HCT116 (cell line): ENCODE data around the gene RFPL1. TPM values are rescaled to one million over a fixed set of nuclear protein-coding genes. Genes with fewer than 3 reads are reported as not detected.

Source experiments
- ATAC-seq: fragments of 200-7000 bp; cut with Tn5 transposase; 2 replicates; pipeline ENCODE4 v1.9.1; 2020; ENCODE audit warnings: mild to moderate bottlenecking, moderate library complexity
- BruUV-seq: library from RNA; stranded (reverse); fragments of 400-500 nt; replicated peaks from 2 replicates; lab custom pipeline; 2021; lab: Mats Ljungman, UMichigan
- CTCF ChIA-PET: fragments of 300-600 bp; sonication (Branson Sonifier 250); formaldehyde crosslinking; loops from one replicate; lab custom pipeline; 2021; ENCODE audit warnings: antibody characterized with exemption; lab: Charles Lee
- POLR2A ChIA-PET: fragments of 300-600, 350-600 bp; sonication (Branson Sonifier 250); formaldehyde crosslinking; loops from one replicate; lab custom pipeline; 2021; ENCODE audit warnings: antibody characterized with exemption; lab: Charles Lee
- RAD21 ChIA-PET, 2 experiments: fragments of 300-600 bp; sonication (Branson Sonifier 250); formaldehyde crosslinking; loops; one replicate each; lab custom pipeline; 2023; ENCODE audit warnings: low total read pairs in 2 of 2; ENCODE audit not compliant: uncharacterized antibody in 2 of 2, unreplicated experiment in 2 of 2, low non-redundant PET in 1 of 2; lab: Charles Lee
- DNase-seq: peaks from one replicate; pipeline ENCODE4 v3.0.0-alpha.2; 2010; ENCODE audit warnings: low read depth, low spot score
- H2AFZ ChIP-seq: fragments of 200-600 bp; shearing (Covaris generic), sonication (generic); 2 replicates; pipeline ENCODE4 v1.6.1; 2017; ENCODE audit warnings: low read depth, mixed run types, mixed read lengths, antibody characterized with exemption, low read length; ENCODE audit not compliant: poor library complexity, severe bottlenecking
- H3K27ac ChIP-seq: 2 replicates; pipeline ENCODE4 v1.5.1; 2012; ENCODE audit warnings: low read depth, low read length
- H3K27me3 ChIP-seq: fragments of 200-600 bp; sonication (generic); 2 replicates; pipeline ENCODE4 v1.6.1; 2016; ENCODE audit warnings: mixed run types, low read length, mixed read lengths; ENCODE audit not compliant: insufficient read depth
- H3K36me3 ChIP-seq, 2 experiments: fragments of 200-500 bp in 1 of 2; fragments of 200-600 bp in 1 of 2; sonication (Bioruptor generic) in 1 of 2; sonication (generic) in 1 of 2; 2 replicates each; pipeline versions ENCODE4 v1.5.1 to v1.6.1; 2014 to 2016; ENCODE audit warnings: low read length in 2 of 2, inconsistent platforms in 1 of 2, mixed read lengths in 1 of 2, mixed run types in 1 of 2; ENCODE audit not compliant: insufficient read depth in 2 of 2, control insufficient read depth in 1 of 2
- H3K4me1 ChIP-seq, 2 experiments: fragments of 200-600 bp in 1 of 2; sonication (generic) in 1 of 2; 2 replicates each; pipeline versions ENCODE4 v1.5.1 to v1.6.1; 2012 to 2017; ENCODE audit warnings: low read length in 2 of 2, inconsistent platforms in 1 of 2, mild to moderate bottlenecking in 1 of 2, mixed read lengths in 1 of 2, mixed run types in 1 of 2, moderate library complexity in 1 of 2; ENCODE audit not compliant: insufficient read depth in 2 of 2, control insufficient read depth in 1 of 2
- H3K4me2 ChIP-seq: fragments of 200-600 bp; sonication (generic); 2 replicates; pipeline ENCODE4 v1.6.1; 2017; ENCODE audit warnings: mixed run types, low read length, mixed read lengths
- H3K4me3 ChIP-seq, 2 experiments: fragments of 200-600 bp in 1 of 2; sonication (generic) in 1 of 2; replicated peaks in 1 of 2; 2 replicates each; pipeline ENCODE4 v1.5.1; 2011 to 2016; ENCODE audit warnings: low read length in 2 of 2, control low read depth in 1 of 2, low read depth in 1 of 2, mild to moderate bottlenecking in 1 of 2, mixed read lengths in 1 of 2, mixed run types in 1 of 2
- H3K79me2 ChIP-seq: fragments of 200-600 bp; sonication (generic); 2 replicates; pipeline ENCODE4 v1.6.1; 2017; ENCODE audit warnings: mild to moderate bottlenecking, mixed run types, low read length, moderate library complexity, mixed read lengths; ENCODE audit not compliant: insufficient read depth
- H3K9ac ChIP-seq: fragments of 200-600 bp; sonication (generic); 2 replicates; pipeline ENCODE4 v1.6.1; 2016; ENCODE audit warnings: low read length, mixed read lengths
- H3K9me2 ChIP-seq: fragments of 200-600 bp; sonication (generic), shearing (Covaris generic); 2 replicates; pipeline ENCODE4 v1.6.1; 2017; ENCODE audit warnings: mixed run types, mild to moderate bottlenecking, moderate library complexity; ENCODE audit not compliant: insufficient read depth
- H3K9me3 ChIP-seq, 2 experiments: fragments of 200-500 bp in 1 of 2; fragments of 200-600 bp in 1 of 2; sonication (Bioruptor generic) in 1 of 2; sonication (generic) in 1 of 2; 2 replicates each; pipeline ENCODE4 v1.6.1; 2014 to 2017; ENCODE audit warnings: low read length in 2 of 2, mixed read lengths in 2 of 2, inconsistent platforms in 1 of 2, low read depth in 1 of 2, mild to moderate bottlenecking in 1 of 2, mixed run types in 1 of 2, moderate library complexity in 1 of 2; ENCODE audit not compliant: control insufficient read depth in 1 of 2, insufficient read depth in 1 of 2
- H4K20me1 ChIP-seq: fragments of 200-600 bp; sonication (generic), shearing (Covaris generic); 2 replicates; pipeline ENCODE4 v1.6.1; 2017; ENCODE audit warnings: mixed run types, mild to moderate bottlenecking, moderate library complexity; ENCODE audit not compliant: insufficient read depth
- CBX3 ChIP-seq: IDR thresholded peaks from 2 replicates; pipeline ENCODE4 v1.6.1; 2012; ENCODE audit warnings: low read depth
- EGR1 ChIP-seq: IDR thresholded peaks from 2 replicates; pipeline ENCODE4 v1.6.1; 2012; ENCODE audit warnings: low read depth
- ELF1 ChIP-seq: IDR thresholded peaks from 2 replicates; pipeline ENCODE4 v1.6.1; 2012; ENCODE audit warnings: low read depth, borderline replicate concordance
- EZH2 ChIP-seq: fragments of 200-600 bp; sonication (generic); IDR thresholded peaks from 2 replicates; pipeline ENCODE4 v1.6.1; 2017; ENCODE audit warnings: antibody characterized with exemption, mixed run types
- FOSL1 ChIP-seq: IDR thresholded peaks from 2 replicates; pipeline ENCODE4 v1.6.1; 2012; ENCODE audit warnings: low read depth
- JUND ChIP-seq: IDR thresholded peaks from 2 replicates; pipeline ENCODE4 v1.6.1; 2012
- POLR2AphosphoS5 ChIP-seq: IDR thresholded peaks from 2 replicates; pipeline ENCODE4 v1.6.1; 2011; ENCODE audit warnings: mild to moderate bottlenecking, low read depth, low read length, moderate library complexity
- SRF ChIP-seq: IDR thresholded peaks from 2 replicates; pipeline ENCODE4 v1.6.1; 2012; ENCODE audit warnings: low read depth
- TCF7L2 ChIP-seq: IDR thresholded peaks from 2 replicates; pipeline ENCODE4 v1.7.0; 2011; ENCODE audit warnings: borderline replicate concordance, inconsistent platforms; ENCODE audit not compliant: insufficient read depth, insufficient read length; ENCODE audit errors: extremely low read depth
- ZFX ChIP-seq: fragments of 450-650 bp; IDR thresholded peaks from 2 replicates; pipeline ENCODE4 v1.6.1; 2017
- ZNF274 ChIP-seq: fragments of 200-500 bp; sonication (Bioruptor generic); IDR thresholded peaks from 2 replicates; pipeline ENCODE4 v1.6.1; 2014; ENCODE audit warnings: mild to moderate bottlenecking, low read depth, low read length, inconsistent platforms
- intact Hi-C: fragments of 100-400 bp; cut with micrococcal nuclease; formaldehyde crosslinking; loops from 2 replicates; pipeline ENCODE4 v1.10.0; 2022
- total RNA-seq: library from RNA; stranded (reverse); gene quantifications from one replicate; pipeline ENCODE4 v1.2.1, GENCODE V29; 2021; ENCODE audit not compliant: unreplicated experiment
- TF ChIP-seq, protein P1 (sequence below), 3 experiments: fragments of 200-600 bp in 1 of 3; sonication (generic) in 1 of 3; IDR thresholded peaks in 2 of 3; conservative IDR thresholded peaks in 1 of 3; 2 replicates each; pipeline ENCODE4 v1.5.1; 2012 to 2017; ENCODE audit warnings: low read depth in 2 of 3, low read length in 2 of 3, antibody characterized with exemption in 1 of 3, borderline replicate concordance in 1 of 3, control low read depth in 1 of 3, mild to moderate bottlenecking in 1 of 3, mixed read lengths in 1 of 3, mixed run types in 1 of 3, moderate library complexity in 1 of 3; ENCODE audit not compliant: insufficient read depth in 1 of 3
- TF ChIP-seq, protein P2 (sequence below): IDR thresholded peaks from 2 replicates; pipeline ENCODE4 v1.6.1; 2012
- TF ChIP-seq, protein P3 (sequence below): IDR thresholded peaks from 2 replicates; pipeline ENCODE4 v1.6.1; 2011; ENCODE audit warnings: mild to moderate bottlenecking, low read length, moderate library complexity; ENCODE audit not compliant: insufficient replicate concordance; ENCODE audit errors: extremely low read depth

The RFPL1 gene
- total RNA-seq, 1 experiment from 2014 or later, result not detected

DNA sequence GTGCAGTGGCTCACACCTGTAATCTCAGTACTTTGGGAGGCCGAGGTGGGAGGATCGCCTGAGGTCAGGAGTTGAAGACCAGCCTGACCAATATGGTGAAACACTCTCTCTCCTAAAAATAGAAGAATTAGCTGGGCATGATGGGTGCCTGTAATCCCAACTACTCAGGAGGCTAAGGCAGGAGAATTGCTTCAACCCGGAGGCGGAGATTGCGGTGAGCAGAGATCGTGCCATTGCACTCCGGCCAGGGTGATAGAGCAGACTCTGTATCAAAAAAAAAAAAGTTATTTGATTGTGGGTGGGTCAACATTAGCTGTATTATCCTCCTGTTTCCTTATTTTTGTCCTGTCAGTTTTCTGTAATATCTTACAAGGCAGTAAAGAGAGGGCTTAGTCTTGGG lies 11.9 kb upstream of the RFPL1 start:
- no peak overlapping the region for H2AFZ ChIP-seq
- H3K4me1 ChIP-seq, result no peaks in the 10 kb centered on the region
- no peaks in the 10 kb centered on the region for H3K79me2 ChIP-seq
- H3K27me3 ChIP-seq, result 0 out of 2 replicates have a peak, but pooled peaks cover 4% of the 10 kb centered on the region
- no peaks in the 10 kb centered on the region for H4K20me1 ChIP-seq
- no peak for ATAC-seq
- no peaks in the 10 kb centered on the region for H3K9me2 ChIP-seq
- H3K36me3 ChIP-seq, result no peaks in the 10 kb centered on the region
- intact Hi-C loops, result no loop called here
- no peak overlapping the region for H3K9ac ChIP-seq
- ChIA-PET POLR2A (no interaction called here), RAD21 (no interaction called here), CTCF (no interaction called here)
- no peak overlapping the region for H3K4me3 ChIP-seq
- no peak overlapping the region for H3K27ac ChIP-seq
- H3K4me2 ChIP-seq, result no peak overlapping the region
- DNase-seq, result no peak
- H3K9me3 ChIP-seq, result no peaks in the 10 kb centered on the region
- no peak for TF ChIP-seq ZNF274
- TF ChIP-seq EGR1, result no peak
- TF ChIP-seq EZH2, result no peak
- TF ChIP-seq, protein P1, sequence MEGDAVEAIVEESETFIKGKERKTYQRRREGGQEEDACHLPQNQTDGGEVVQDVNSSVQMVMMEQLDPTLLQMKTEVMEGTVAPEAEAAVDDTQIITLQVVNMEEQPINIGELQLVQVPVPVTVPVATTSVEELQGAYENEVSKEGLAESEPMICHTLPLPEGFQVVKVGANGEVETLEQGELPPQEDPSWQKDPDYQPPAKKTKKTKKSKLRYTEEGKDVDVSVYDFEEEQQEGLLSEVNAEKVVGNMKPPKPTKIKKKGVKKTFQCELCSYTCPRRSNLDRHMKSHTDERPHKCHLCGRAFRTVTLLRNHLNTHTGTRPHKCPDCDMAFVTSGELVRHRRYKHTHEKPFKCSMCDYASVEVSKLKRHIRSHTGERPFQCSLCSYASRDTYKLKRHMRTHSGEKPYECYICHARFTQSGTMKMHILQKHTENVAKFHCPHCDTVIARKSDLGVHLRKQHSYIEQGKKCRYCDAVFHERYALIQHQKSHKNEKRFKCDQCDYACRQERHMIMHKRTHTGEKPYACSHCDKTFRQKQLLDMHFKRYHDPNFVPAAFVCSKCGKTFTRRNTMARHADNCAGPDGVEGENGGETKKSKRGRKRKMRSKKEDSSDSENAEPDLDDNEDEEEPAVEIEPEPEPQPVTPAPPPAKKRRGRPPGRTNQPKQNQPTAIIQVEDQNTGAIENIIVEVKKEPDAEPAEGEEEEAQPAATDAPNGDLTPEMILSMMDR (IDR thresholded peaks at IDR 0.05 in 2 of 3, conservative IDR thresholded peaks at IDR 0.05 in 1 of 3; ENCODE audit: borderline replicate concordance in 1 of 3, insufficient read depth in 1 of 3, low read depth in 2 of 3, low read length in 2 of 3), result no peak
- TF ChIP-seq, protein P2, sequence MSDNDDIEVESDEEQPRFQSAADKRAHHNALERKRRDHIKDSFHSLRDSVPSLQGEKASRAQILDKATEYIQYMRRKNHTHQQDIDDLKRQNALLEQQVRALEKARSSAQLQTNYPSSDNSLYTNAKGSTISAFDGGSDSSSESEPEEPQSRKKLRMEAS, result no peak
- no peak for TF ChIP-seq TCF7L2
- TF ChIP-seq CBX3, result no peak
- TF ChIP-seq ZFX, result no peak
- no peak for TF ChIP-seq JUND
- TF ChIP-seq ELF1, result no peak
- no peak for TF ChIP-seq POLR2AphosphoS5
- no peak for TF ChIP-seq FOSL1
- no peak for TF ChIP-seq SRF
- TF ChIP-seq, protein P3, sequence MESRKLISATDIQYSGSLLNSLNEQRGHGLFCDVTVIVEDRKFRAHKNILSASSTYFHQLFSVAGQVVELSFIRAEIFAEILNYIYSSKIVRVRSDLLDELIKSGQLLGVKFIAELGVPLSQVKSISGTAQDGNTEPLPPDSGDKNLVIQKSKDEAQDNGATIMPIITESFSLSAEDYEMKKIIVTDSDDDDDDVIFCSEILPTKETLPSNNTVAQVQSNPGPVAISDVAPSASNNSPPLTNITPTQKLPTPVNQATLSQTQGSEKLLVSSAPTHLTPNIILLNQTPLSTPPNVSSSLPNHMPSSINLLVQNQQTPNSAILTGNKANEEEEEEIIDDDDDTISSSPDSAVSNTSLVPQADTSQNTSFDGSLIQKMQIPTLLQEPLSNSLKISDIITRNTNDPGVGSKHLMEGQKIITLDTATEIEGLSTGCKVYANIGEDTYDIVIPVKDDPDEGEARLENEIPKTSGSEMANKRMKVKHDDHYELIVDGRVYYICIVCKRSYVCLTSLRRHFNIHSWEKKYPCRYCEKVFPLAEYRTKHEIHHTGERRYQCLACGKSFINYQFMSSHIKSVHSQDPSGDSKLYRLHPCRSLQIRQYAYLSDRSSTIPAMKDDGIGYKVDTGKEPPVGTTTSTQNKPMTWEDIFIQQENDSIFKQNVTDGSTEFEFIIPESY, result no peak
- BruUV-seq, result no TSS peak
